Activated T-helper 1 cell treated with anti-CD3 and anti-CD28 coated beads, Interleukin-12 subunit alpha, Interleukin-12 subunit beta, Interleukin-2, Interleukin-4 antibody, amounts not matched to agents 30 ng/mL and 10 ng/mL and 1 ng/mL, durations not matched to agents 14 hours and 24 hours and 36 hours (primary cell): Measurements from ENCODE around the gene EXOG. TPM values are rescaled to one million over a fixed set of nuclear protein-coding genes. Genes with fewer than 3 reads are reported as not detected.

Experiments used
- DNase-seq: peaks from one replicate; pipeline ENCODE4 v3.0.0; 2021; ENCODE audit warnings: low spot score
- H3K27ac Mint-ChIP-seq: one replicate; pipeline ENCODE4 v1.8.0; 2021; ENCODE audit warnings: mild to moderate bottlenecking, mixed read lengths
- H3K27me3 Mint-ChIP-seq: one replicate; pipeline ENCODE4 v1.8.0; 2022; ENCODE audit warnings: mild to moderate bottlenecking, moderate library complexity, mixed read lengths; ENCODE audit not compliant: insufficient read depth
- H3K36me3 Mint-ChIP-seq: one replicate; pipeline ENCODE4 v1.8.0; 2021; ENCODE audit warnings: low read depth, mixed read lengths
- H3K4me1 Mint-ChIP-seq: one replicate; pipeline ENCODE4 v1.8.0; 2021; ENCODE audit warnings: low read depth, mixed read lengths
- H3K4me3 Mint-ChIP-seq: one replicate; pipeline ENCODE4 v1.8.0; 2021; ENCODE audit warnings: mild to moderate bottlenecking, moderate library complexity, mixed read lengths
- H3K9me3 Mint-ChIP-seq: one replicate; pipeline ENCODE4 v1.8.0; 2021; ENCODE audit warnings: mixed read lengths
- intact Hi-C: fragments of 100-400 bp; cut with micrococcal nuclease; formaldehyde crosslinking; loops from one replicate; pipeline ENCODE4 v1.15.1; 2024
- total RNA-seq: library from RNA; stranded (reverse); gene quantifications from 2 replicates; pipeline ENCODE4 v1.2.3, GENCODE V29; 2022

EXOG gene
- total RNA-seq, 1 donor from 2014 or later: 21.6 TPM

DNA sequence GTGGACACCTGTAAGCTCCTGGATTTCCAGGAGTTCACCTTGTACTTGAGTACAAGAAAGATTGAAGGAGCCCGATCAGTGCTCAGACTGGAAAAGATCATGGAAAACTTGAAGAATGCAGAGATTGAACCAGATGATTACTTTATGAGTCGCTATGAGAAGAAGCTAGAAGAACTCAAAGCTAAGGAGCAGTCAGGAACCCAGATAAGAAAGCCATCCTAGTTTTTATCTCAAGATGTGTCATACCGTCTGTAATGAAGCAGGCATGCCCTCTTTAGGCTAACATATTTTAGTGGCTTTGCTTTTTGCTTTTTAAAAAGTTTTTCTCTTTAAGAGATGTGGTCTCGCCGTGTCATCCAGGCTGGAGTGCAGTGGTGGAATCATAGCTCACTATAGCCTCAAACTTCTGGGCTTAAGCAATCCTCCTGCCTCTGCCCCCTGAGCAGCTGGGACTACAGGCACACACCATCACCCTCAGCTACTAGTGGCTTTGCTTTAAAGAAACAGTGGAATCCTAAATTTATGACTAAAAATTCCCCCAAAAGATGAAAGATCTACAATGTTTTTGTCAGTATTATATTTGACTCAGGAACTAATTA lies 28.1 kb downstream of the EXOG start:
- intact Hi-C loops: no loop called here
- H3K4me3 Mint-ChIP-seq: no peak overlapping the region
- no peak for DNase-seq
- H3K27ac Mint-ChIP-seq: no peak overlapping the region
- no peaks in the 10 kb centered on the region for H3K9me3 Mint-ChIP-seq
- H3K36me3 Mint-ChIP-seq: peaks cover 23% of the 10 kb centered on the region
- peaks cover 25% of the 10 kb centered on the region for H3K4me1 Mint-ChIP-seq
- no peaks in the 10 kb centered on the region for H3K27me3 Mint-ChIP-seq

DNA sequence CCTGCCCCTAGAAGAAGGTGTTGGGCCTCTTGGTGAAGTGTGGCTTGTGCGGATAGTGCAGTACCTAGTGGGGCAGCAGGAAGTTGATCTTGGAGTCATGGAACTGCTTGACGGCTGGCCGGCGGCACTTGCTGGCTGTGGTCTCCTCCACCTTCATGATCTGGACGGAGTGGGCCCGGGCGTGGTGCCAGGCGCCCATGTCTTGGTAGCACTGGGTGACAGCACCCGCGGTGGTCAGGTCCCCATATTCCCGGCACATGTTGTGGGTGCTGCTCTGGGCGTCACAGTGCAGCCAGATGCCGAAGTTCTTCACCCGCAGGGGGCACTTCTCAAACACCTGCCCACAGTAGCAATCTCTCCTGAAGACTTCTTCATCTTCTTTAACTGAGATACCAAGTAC lies 30.7 kb downstream of the EXOG start:
- intact Hi-C loops: no loop called here
- DNase-seq: no peak
- H3K9me3 Mint-ChIP-seq: no peaks in the 10 kb centered on the region
- H3K27ac Mint-ChIP-seq: no peak overlapping the region
- H3K4me1 Mint-ChIP-seq: no peaks in the 10 kb centered on the region
- H3K27me3 Mint-ChIP-seq: no peaks in the 10 kb centered on the region
- no peak overlapping the region for H3K4me3 Mint-ChIP-seq
- peaks cover 19% of the 10 kb centered on the region for H3K36me3 Mint-ChIP-seq

DNA sequence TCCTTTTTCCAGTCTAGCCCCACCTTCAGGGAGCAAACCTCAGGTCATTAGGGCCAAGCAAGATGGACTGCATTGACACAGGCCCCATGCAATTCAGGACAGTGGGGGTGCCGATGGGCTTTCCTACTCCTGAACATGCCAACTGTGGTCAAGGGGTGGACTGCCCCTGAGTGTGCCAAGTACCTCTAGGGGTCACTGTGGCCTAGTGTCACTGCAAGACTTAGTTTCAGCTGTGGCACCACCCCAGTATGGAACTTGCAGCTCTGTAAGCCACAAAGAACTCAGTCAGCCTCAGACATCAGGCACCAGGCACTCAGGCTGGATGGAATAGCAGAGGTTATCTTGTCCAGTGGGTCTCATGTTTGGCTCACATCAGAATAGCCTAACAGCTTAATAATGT lies 32.3 kb downstream of the EXOG start:
- H3K27ac Mint-ChIP-seq: no peak overlapping the region
- H3K4me3 Mint-ChIP-seq: no peak overlapping the region
- intact Hi-C loops: no loop called here
- H3K27me3 Mint-ChIP-seq: no peaks in the 10 kb centered on the region
- H3K9me3 Mint-ChIP-seq: no peaks in the 10 kb centered on the region
- DNase-seq: no peak
- H3K4me1 Mint-ChIP-seq: no peaks in the 10 kb centered on the region
- peaks cover 19% of the 10 kb centered on the region for H3K36me3 Mint-ChIP-seq

DNA sequence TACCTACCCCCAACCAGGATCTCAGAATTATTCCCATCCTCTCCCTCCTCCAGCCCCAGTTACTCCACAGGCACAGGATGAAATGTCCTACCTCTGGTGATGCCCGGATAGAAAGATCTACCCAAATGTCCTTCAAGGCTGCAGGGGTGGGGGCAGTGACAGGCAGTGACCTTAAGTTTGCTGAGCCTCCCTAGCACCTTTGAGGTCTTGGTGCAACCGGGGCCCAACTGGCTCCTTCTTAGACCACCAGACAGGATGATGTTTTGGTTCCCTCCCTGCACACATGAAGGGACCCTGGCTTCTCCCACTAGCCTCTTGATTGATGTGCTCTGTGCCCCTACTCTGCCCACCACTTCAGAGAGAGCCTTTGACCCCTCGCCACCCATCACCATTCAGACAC lies 36.4 kb downstream of the EXOG start:
- intact Hi-C loops: no loop called here
- Mint-ChIP-seq H3K27me3 (no peaks in the 10 kb centered on the region), H3K4me3 (no peak overlapping the region), H3K9me3 (no peaks in the 10 kb centered on the region), H3K4me1 (no peaks in the 10 kb centered on the region), H3K27ac (no peak overlapping the region), H3K36me3 (peaks cover 5% of the 10 kb centered on the region)
- no peak for DNase-seq

DNA sequence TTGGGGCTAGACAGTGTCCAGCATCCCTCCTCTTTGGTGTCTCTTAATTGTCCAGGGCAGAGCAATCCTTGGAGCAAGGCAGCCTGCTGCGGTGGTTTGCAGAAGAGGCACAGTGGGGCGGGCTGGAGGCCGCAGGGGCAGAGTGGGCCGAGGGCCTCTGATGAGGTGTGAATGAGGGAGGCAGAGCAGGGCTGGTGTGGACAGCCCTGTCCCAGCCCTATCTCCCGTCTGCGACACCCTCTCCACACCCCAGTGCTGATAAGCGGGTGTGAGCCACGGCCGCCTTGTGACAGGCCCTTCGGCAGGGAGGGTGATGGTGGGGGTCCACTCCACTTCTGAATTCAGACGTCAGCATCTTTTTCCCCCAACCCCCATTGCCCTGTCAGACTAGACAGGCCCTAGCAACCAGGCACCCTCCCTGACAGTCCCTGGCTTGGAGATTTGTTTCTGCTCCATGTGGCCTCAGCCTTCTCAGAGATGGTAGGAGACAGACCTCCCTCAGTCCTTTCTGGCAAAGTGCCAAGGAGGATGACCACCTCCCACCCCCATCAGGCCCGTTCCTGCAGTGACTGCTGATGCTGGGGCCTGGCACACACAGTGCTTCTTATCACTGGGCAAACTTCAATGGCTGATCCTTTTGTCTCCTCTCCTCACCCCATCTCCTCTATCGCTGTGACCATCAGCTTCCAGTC lies 37.3 kb downstream of the EXOG start:
- Mint-ChIP-seq H3K9me3 (no peaks in the 10 kb centered on the region), H3K27me3 (no peaks in the 10 kb centered on the region), H3K36me3 (peaks cover 3% of the 10 kb centered on the region), H3K4me1 (no peaks in the 10 kb centered on the region), H3K4me3 (no peak overlapping the region), H3K27ac (no peak overlapping the region)
- intact Hi-C loops: no loop called here
- no peak for DNase-seq

DNA sequence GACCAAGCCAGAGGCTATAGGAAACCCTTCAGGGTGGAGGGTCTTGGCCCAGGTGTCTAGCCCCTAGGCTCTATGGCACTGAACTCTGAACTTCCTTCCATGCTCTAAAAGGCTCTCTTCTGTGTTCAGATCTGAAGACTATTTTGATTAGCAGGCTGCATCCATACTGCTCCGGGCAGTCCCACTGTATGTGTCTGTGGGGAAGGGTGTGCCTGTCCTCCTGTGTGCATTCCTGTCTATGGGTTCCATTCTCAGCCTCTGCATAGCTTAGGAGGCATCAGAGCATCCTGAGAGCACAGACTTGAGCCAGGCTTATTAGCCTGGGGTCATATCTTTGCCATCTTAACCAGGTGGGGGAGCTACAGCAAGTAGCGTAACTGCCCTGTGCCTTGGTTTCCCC lies 38.0 kb downstream of the EXOG start:
- Mint-ChIP-seq H3K9me3 (no peaks in the 10 kb centered on the region), H3K36me3 (peaks cover 3% of the 10 kb centered on the region), H3K4me3 (no peak overlapping the region), H3K27me3 (no peaks in the 10 kb centered on the region), H3K4me1 (no peaks in the 10 kb centered on the region), H3K27ac (no peak overlapping the region)
- no peak for DNase-seq
- intact Hi-C loops: no loop called here

DNA sequence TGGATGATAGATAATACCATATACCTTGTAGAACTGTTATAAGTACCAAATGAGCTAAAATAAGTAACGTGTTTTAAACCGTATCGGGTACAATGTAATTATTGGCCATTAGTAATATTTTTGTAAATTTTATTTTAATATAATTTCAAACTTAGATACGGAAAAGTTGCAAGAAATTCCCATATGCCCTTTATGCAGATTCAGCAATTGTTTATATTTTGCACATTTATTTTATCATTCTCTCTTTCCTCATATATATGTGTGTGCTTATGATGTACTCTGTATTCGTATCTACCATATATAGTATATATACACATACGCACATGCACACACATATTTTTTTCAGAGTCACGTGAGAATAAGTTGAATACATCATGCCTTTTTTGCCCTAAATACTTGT lies 38.5 kb downstream of the EXOG start:
- intact Hi-C loops: no loop called here
- Mint-ChIP-seq H3K4me1 (no peaks in the 10 kb centered on the region), H3K4me3 (no peak overlapping the region), H3K27me3 (no peaks in the 10 kb centered on the region), H3K27ac (no peak overlapping the region), H3K36me3 (peaks cover 3% of the 10 kb centered on the region), H3K9me3 (no peaks in the 10 kb centered on the region)
- no peak for DNase-seq

DNA sequence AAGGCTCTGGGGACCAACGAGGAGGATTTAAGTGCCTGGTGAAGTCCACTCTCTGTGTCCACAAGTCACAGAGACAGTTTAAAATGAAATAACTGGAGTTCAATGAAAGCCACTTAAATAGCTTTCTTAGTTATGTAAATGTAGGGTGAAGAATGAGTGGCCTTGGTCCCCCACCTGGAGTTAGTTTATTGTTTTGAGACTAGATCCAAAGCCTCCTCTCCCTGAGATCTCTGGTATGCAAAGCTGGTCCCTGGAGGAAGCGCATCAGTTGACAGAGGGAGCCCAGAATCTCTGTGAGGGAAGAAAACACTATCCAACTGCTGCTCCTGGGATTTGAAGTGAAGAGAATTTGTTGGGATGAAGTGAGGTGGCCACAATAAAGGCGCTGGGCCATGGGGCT lies 40.5 kb downstream of the EXOG start:
- peaks cover 3% of the 10 kb centered on the region for H3K36me3 Mint-ChIP-seq
- no peaks in the 10 kb centered on the region for H3K27me3 Mint-ChIP-seq
- H3K9me3 Mint-ChIP-seq: no peaks in the 10 kb centered on the region
- no peak overlapping the region for H3K27ac Mint-ChIP-seq
- DNase-seq: no peak
- H3K4me3 Mint-ChIP-seq: no peak overlapping the region
- no peaks in the 10 kb centered on the region for H3K4me1 Mint-ChIP-seq
- intact Hi-C loops: no loop called here

DNA sequence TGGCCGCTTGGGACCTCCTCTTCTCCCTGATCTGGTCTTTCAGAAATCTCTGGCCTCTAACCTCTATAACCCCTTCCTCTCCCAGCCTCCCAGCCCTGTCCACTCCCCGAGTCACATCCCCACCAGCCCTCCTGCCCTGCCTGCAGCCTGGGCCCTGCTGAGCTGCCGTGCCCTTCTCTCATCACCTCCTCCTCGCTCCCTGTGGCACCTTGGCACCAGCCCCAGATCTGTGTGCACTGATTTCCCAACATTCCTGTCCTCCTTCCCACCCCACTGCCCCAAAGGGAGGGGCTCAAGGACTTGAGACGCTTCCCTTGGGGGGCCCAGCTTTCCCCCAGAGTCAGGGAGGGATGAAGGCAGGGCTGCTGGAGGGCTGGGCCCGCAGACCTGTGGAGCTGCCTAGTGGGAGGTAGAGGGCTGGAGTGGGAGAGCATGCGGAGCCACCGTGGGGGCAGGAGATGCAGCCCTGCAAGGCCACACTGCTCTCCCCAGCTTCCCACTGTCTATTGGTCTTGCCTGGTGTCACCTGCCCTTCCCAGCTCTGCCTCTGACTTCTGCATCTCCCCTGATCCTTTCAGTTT lies 42.7 kb downstream of the EXOG start:
- Mint-ChIP-seq H3K36me3 (peaks cover 3% of the 10 kb centered on the region), H3K9me3 (no peaks in the 10 kb centered on the region), H3K4me1 (no peaks in the 10 kb centered on the region), H3K4me3 (no peak overlapping the region), H3K27ac (no peak overlapping the region), H3K27me3 (no peaks in the 10 kb centered on the region)
- intact Hi-C loops: no loop called here
- no peak for DNase-seq

DNA sequence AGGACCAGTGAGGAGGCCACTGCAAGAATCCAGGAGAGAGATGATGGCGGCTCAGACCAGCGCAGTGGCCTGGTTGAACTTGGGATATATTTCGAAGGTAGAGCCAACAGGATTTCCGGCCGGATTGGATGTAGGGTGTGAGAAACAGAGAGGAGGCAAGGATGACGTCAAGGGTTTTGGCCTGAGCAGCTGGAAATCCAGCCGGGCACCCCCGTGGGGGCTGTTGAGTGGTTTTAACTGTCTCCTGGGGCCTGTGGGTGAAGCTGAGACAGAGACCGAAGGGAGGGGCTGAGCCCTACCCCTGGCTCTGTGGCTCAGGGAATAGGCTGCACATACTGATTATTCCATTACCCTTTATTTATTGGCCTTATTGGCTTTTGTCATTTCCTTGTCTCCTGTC lies 45.7 kb downstream of the EXOG start:
- H3K27ac Mint-ChIP-seq: no peak overlapping the region
- H3K4me1 Mint-ChIP-seq: no peaks in the 10 kb centered on the region
- peaks cover 4% of the 10 kb centered on the region for H3K27me3 Mint-ChIP-seq
- H3K36me3 Mint-ChIP-seq: no peaks in the 10 kb centered on the region
- H3K4me3 Mint-ChIP-seq: no peak overlapping the region
- H3K9me3 Mint-ChIP-seq: no peaks in the 10 kb centered on the region
- intact Hi-C loops: no loop called here
- DNase-seq: no peak

DNA sequence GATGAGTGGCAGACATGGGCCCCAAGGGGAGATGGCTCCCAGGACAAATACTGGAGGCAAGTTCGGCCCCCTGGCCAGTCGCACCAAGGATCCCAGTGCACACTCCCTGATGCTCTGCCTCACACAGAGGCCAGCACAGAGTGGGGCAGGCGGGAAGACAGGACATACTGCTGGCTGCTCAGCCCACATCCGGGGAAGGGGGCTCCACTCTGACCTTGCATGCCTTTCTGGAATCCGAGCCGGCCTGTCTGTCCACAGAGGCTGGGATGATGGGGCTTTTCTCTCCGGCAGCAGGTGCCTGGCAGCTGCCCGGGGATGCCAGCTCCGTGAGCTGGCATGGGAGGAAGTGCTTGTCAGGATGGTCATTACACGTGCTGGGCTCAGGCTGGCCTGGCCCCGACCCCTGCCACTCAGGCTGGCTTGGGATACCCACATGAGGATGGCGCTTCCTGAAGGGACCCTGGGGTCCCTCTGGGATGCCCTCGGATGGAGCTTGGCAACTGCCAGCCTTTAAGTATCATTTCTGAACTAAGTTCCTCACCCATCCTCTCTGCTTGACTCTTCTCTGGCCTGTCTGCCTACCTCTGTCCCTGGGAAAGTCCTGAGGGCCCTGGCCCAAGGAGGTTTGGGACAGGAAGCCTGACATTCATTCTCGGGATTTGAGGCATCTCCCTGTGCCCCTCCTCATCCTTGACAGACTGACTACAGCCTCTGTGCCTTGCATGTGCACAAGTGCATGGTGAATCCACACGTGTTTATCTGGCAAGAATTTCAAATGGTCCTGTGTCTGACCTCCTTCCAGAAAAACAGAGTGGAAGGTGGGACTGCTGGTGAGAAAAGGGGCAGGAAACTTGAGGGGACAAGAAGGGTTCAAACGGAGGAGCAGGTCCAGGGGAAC lies 46.5 kb downstream of the EXOG start:
- H3K36me3 Mint-ChIP-seq: no peaks in the 10 kb centered on the region
- DNase-seq: no peak
- no peak overlapping the region for H3K27ac Mint-ChIP-seq
- no peaks in the 10 kb centered on the region for H3K9me3 Mint-ChIP-seq
- intact Hi-C loops: no loop called here
- no peaks in the 10 kb centered on the region for H3K4me1 Mint-ChIP-seq
- H3K4me3 Mint-ChIP-seq: no peak overlapping the region
- peaks cover 4% of the 10 kb centered on the region for H3K27me3 Mint-ChIP-seq

DNA sequence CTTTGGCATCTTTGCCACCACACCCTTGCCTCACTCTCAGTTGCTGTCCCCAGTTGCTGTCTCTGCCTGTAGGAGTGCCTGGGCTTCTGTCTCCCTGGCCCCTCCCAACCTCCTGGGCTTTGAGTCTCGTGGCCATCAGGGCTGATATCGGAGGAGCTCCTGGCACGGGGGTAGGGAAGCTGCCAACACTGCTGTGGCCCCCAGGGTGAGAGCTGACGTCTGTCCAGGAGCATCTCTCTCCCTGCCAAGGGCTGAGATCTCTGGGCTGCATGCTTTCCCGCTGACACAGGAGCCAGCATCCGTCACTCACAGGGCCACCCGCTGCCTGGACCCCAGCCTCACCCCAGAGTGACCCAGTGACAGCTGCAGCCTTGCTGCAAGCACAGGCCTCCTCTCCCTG lies 47.4 kb downstream of the EXOG start:
- no peaks in the 10 kb centered on the region for H3K4me1 Mint-ChIP-seq

DNA sequence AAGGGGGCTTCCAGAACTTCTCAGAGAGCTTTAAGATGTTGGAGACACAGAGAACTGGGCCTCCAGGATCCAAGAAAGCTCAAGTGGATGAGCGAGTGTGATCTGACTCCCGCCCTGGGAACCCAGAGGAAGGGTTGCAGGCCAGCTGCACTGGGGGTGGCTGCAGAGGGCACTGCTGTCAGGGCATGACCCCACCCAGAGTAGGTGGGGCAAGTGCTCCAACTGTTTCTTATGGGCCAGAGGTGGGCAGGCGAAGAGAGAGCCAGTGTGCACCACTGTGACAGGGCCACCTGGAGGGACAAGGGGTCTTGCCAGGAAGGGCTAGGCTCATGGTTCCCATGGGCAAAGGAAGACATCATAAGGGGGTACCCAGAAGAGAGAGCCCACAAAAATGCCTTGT lies 48.8 kb downstream of the EXOG start:
- no peak overlapping the region for H3K4me3 Mint-ChIP-seq
- DNase-seq: no peak
- no peaks in the 10 kb centered on the region for H3K9me3 Mint-ChIP-seq
- H3K27ac Mint-ChIP-seq: no peak overlapping the region
- no peaks in the 10 kb centered on the region for H3K36me3 Mint-ChIP-seq
- peaks cover 8% of the 10 kb centered on the region for H3K27me3 Mint-ChIP-seq
- no peaks in the 10 kb centered on the region for H3K4me1 Mint-ChIP-seq
- intact Hi-C loops: no loop called here

More for the DNA sequence above, 47.4 kb downstream of the EXOG start:
- Mint-ChIP-seq H3K36me3 (no peaks in the 10 kb centered on the region), H3K27ac (no peak overlapping the region), H3K27me3 (peaks cover 8% of the 10 kb centered on the region), H3K4me3 (no peak overlapping the region), H3K9me3 (no peaks in the 10 kb centered on the region)
- intact Hi-C loops: no loop called here
- DNase-seq: no peak
